ENCODE data around the gene ANKRD26.

ANKRD26 gene

DNA sequence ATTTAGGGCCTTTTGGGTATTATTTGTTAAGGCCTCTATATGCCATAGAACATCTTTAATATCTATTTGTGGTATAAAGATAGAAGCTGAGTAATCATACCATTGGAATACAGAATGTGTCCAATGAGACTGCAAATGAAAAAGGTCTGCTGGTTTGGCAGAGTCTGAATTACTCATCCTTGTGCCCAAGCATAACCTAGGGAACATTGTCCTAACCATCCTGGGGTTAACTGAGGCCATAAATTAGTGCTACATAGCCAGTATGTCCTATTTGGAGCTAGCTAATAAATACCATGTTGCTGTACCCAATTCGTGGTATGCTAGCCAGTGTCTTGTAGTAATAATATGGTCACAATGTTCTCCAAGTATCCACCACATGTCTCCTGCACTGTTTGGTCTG lies 117.1 kb downstream of the ANKRD26 start:
- no peak overlapping the region for H3K4me3 ChIP-seq (ENCODE audit: low read depth, low read length)
- TF ChIP-seq, protein P1, sequence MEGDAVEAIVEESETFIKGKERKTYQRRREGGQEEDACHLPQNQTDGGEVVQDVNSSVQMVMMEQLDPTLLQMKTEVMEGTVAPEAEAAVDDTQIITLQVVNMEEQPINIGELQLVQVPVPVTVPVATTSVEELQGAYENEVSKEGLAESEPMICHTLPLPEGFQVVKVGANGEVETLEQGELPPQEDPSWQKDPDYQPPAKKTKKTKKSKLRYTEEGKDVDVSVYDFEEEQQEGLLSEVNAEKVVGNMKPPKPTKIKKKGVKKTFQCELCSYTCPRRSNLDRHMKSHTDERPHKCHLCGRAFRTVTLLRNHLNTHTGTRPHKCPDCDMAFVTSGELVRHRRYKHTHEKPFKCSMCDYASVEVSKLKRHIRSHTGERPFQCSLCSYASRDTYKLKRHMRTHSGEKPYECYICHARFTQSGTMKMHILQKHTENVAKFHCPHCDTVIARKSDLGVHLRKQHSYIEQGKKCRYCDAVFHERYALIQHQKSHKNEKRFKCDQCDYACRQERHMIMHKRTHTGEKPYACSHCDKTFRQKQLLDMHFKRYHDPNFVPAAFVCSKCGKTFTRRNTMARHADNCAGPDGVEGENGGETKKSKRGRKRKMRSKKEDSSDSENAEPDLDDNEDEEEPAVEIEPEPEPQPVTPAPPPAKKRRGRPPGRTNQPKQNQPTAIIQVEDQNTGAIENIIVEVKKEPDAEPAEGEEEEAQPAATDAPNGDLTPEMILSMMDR (IDR thresholded peaks at IDR 0.05; ENCODE audit: insufficient read depth, low read depth, low read length, missing control alignments): no peak
- DNase-seq (ENCODE audit: low read depth): no peak

DNA sequence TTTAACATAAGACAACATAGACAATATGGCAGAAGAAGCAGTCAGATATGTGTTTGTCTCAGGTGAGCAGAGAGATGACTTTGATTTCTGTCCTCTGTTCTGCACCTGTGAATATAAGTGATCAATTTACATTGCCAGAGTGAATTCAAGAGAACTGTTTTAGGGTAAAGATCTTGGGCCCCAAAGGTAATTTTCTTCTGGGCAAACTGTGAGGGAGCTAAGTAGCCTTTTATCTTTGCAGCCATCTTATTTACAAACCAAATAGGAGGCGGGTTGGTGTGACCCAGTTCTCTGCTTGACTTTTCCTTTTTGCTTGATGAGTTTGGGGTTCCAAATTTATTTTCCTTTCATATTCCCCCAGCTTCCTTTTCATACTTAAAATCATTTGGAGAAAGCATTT lies 118.2 kb downstream of the ANKRD26 start:
- DNase-seq (ENCODE audit: low read depth): no peak
- TF ChIP-seq, protein P1 (IDR thresholded peaks at IDR 0.05; ENCODE audit: insufficient read depth, low read depth, low read length, missing control alignments): no peak
- no peak overlapping the region for H3K4me3 ChIP-seq (ENCODE audit: low read depth, low read length)

DNA sequence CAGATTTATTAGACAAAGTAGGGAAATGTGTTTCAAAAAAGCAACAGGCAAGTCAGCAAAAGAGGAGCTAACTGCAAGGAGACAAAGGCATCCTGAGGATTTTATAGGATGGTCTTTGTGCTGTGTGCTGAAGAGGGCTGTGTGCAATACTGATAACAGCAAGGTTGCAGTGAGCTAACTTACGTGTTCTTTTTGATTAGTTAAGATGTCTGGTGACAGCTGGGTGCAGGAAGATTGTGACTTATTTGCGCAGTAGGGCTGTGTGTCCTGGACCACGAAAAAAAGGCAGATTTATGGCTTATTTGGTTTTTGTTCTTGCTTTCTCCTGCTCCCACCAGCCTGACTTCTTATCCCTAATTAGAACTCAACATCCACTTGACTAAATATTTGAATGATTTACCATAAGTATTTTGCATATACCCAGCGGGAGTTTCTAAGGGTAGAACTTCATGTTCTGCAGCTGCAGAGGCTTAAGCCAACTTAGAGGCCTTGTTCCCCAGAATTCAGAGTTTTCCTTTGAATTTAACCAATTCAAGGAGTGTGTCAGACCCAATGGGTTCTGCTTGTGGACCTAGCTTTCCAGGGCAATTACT lies 119.0 kb downstream of the ANKRD26 start:
- no peak for DNase-seq (ENCODE audit: low read depth)
- no peak overlapping the region for H3K4me3 ChIP-seq (ENCODE audit: low read depth, low read length)
- TF ChIP-seq, protein P1 (IDR thresholded peaks at IDR 0.05; ENCODE audit: insufficient read depth, low read depth, low read length, missing control alignments): no peak

DNA sequence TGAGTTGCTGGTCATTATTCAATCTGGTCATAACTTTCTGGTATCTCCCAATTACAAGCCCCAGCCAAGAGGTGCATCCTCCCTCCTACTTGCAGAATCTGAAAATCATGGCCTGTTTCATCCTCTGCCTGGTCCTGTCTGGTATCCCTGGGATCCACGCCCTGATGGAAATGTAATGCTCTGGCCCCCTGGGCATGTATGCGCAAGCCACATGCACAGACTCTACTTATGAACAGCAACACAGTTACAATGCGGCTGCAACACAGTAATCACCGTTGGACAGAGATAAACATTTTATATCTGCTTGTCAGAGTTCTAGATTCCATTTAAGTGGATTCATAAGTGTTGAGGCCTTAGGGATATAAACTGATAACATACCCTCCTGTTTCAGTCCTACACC lies 121.8 kb downstream of the ANKRD26 start:
- H3K4me3 ChIP-seq (ENCODE audit: low read depth, low read length): no peak overlapping the region
- no peak for DNase-seq (ENCODE audit: low read depth)

DNA sequence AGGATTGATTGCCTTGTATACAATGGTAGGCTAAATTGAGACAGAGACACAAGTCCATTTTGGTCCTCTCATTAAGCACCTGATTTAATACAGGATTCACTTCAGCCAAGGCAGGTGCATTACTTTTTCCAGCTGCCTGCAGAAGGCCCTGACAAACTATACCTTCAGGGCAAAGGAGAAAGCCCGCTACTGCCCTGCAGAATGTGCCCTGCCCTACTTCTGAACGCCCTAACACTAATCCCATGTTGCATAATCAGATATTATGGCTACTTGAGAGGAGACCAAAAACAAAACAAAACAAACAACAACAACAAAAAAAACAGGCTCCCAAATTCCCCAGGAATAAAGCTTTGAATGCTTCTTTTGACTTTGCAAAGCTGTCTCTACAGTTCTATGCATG lies 122.7 kb downstream of the ANKRD26 start:
- TF ChIP-seq, protein P1 (IDR thresholded peaks at IDR 0.05; ENCODE audit: insufficient read depth, low read depth, low read length, missing control alignments): no peak
- no peak for DNase-seq (ENCODE audit: low read depth)
- H3K4me3 ChIP-seq (ENCODE audit: low read depth, low read length): no peak overlapping the region

More for the DNA sequence above, 121.8 kb downstream of the ANKRD26 start:
- TF ChIP-seq, protein P1 (IDR thresholded peaks at IDR 0.05; ENCODE audit: insufficient read depth, low read depth, low read length, missing control alignments): no peak

DNA sequence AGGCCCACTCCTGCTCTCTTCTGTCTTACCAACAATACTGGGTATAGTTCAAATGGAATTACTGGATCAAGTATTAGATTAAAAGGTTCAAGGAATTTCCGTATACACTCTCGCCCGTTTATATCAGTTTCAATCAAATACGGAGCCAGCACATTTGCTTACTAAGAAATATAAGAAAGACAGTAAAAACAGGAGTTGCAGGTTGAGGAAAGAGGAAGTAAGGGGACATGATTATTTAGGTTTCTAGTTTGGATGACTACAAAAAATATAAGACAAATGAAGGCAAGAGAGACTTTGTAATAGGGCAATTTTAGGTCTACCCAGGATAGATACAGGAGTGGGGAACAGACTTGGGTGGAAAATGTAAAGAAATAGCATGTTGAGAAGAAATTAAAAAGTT lies 129.6 kb downstream of the ANKRD26 start:
- DNase-seq (ENCODE audit: low read depth): peak; percentile 54
- TF ChIP-seq, protein P1 (IDR thresholded peaks at IDR 0.05; ENCODE audit: insufficient read depth, low read depth, low read length, missing control alignments): no peak
- no peak overlapping the region for H3K4me3 ChIP-seq (ENCODE audit: low read depth, low read length)
